IMR-90 (cell line): ENCODE results near the gene RUNX2. TPM values are rescaled to one million over a fixed set of nuclear protein-coding genes. Genes with fewer than 3 reads are reported as not detected.
A peak's percentile ranks its signal among the peaks of the same experiment; 100 is the strongest.

Experiments used
- ATAC-seq: fragments of 200-7000 bp; cut with Tn5 transposase; 2 replicates; pipeline ENCODE4 v1.9.1; 2020; ENCODE audit warnings: low read depth, mild to moderate bottlenecking, moderate library complexity
- BruUV-seq: library from RNA; stranded (reverse); fragments of 400-500 nt; replicated peaks from 2 replicates; lab custom pipeline; 2021; lab: Mats Ljungman, UMichigan
- CTCF ChIA-PET: fragments of 300-600 bp; formaldehyde crosslinking; extraction: SDS; loops from one replicate; lab custom pipeline; 2021; ENCODE audit warnings: antibody characterized with exemption; lab: Yijun Ruan, JAX
- POLR2A ChIA-PET: fragments of 300-600 bp; sonication (Branson Sonifier 250); formaldehyde crosslinking; loops from one replicate; lab custom pipeline; 2022; ENCODE audit warnings: antibody characterized with exemption; ENCODE audit not compliant: unreplicated experiment; lab: Charles Lee
- DNase-seq: peaks from one replicate; pipeline ENCODE4 v3.0.0; 2013
- H2AFZ ChIP-seq: replicated peaks from 2 replicates; pipeline ENCODE3; 2013; ENCODE audit warnings: low read length, mild to moderate bottlenecking; ENCODE audit not compliant: poor library complexity
- H2AK5ac ChIP-seq: 2 replicates; pipeline ENCODE4 v1.6.1; 2013; ENCODE audit warnings: low read depth, low read length, inconsistent platforms
- H2AK9ac ChIP-seq: replicated peaks from 2 replicates; pipeline ENCODE3; 2013; ENCODE audit warnings: mild to moderate bottlenecking, low read depth, low read length, moderate library complexity; ENCODE audit not compliant: poor library complexity
- H2BK120ac ChIP-seq: 2 replicates; pipeline ENCODE4 v1.6.1; 2013; ENCODE audit warnings: low read depth, low read length, inconsistent platforms
- H2BK15ac ChIP-seq: 3 replicates; pipeline ENCODE4 v1.6.1; 2013; ENCODE audit warnings: low read depth, low read length, inconsistent platforms
- H2BK20ac ChIP-seq: 2 replicates; pipeline ENCODE4 v1.6.1; 2013; ENCODE audit warnings: low read depth, mild to moderate bottlenecking, inconsistent platforms, low read length, moderate library complexity
- H2BK5ac ChIP-seq: 2 replicates; pipeline ENCODE4 v1.6.1; 2013; ENCODE audit warnings: mild to moderate bottlenecking, low read depth, low read length, inconsistent platforms; ENCODE audit not compliant: poor library complexity, severe bottlenecking
- H3K14ac ChIP-seq: replicated peaks from 2 replicates; pipeline ENCODE4 v1.6.1; 2013; ENCODE audit warnings: low read depth, low read length, inconsistent platforms
- H3K18ac ChIP-seq: 2 replicates; pipeline ENCODE4 v1.6.1; 2013; ENCODE audit warnings: low read depth, low read length, control low read depth
- H3K23ac ChIP-seq: 2 replicates; pipeline ENCODE4 v1.6.1; 2013; ENCODE audit warnings: low read depth, low read length, inconsistent platforms
- H3K27ac ChIP-seq: 2 replicates; pipeline ENCODE4 v1.5.1; 2013; ENCODE audit warnings: mild to moderate bottlenecking, control low read depth, low read length; ENCODE audit not compliant: insufficient read depth
- H3K27me3 ChIP-seq: 2 replicates; pipeline ENCODE4 v1.6.1; 2013; ENCODE audit warnings: low read length; ENCODE audit not compliant: control insufficient read depth, insufficient read depth
- H3K36me3 ChIP-seq: 2 replicates; pipeline ENCODE4 v1.6.1; 2013; ENCODE audit warnings: low read length, mixed read lengths; ENCODE audit not compliant: control insufficient read depth, insufficient read depth
- H3K4ac ChIP-seq: 2 replicates; pipeline ENCODE4 v1.6.1; 2013; ENCODE audit warnings: low read depth, low read length, inconsistent platforms
- H3K4me1 ChIP-seq: 2 replicates; pipeline ENCODE4 v1.6.1; 2013; ENCODE audit warnings: low read length, mixed read lengths; ENCODE audit not compliant: control insufficient read depth, insufficient read depth
- H3K4me2 ChIP-seq: 2 replicates; pipeline ENCODE4 v1.6.1; 2013; ENCODE audit warnings: low read depth, mild to moderate bottlenecking, control low read depth, low read length, moderate library complexity
- H3K4me3 ChIP-seq: 2 replicates; pipeline ENCODE4 v1.5.1; 2013; ENCODE audit warnings: low read depth, mild to moderate bottlenecking, control low read depth, low read length, moderate library complexity; ENCODE audit not compliant: insufficient read depth
- H3K56ac ChIP-seq: 2 replicates; pipeline ENCODE4 v1.6.1; 2013; ENCODE audit warnings: low read length, inconsistent platforms; ENCODE audit not compliant: insufficient read depth; ENCODE audit errors: extremely low read depth
- H3K79me1 ChIP-seq, 2 experiments: 2 replicates each; pipeline ENCODE4 v1.6.1; 2013; ENCODE audit warnings: low read length in 2 of 2, inconsistent platforms in 1 of 2, low read depth in 1 of 2
- H3K9ac ChIP-seq: 2 replicates; pipeline ENCODE4 v1.6.1; 2013; ENCODE audit warnings: low read depth, low read length, control low read depth
- H3K9me1 ChIP-seq: 2 replicates; pipeline ENCODE4 v1.6.1; 2013; ENCODE audit warnings: low read length, inconsistent platforms; ENCODE audit not compliant: insufficient read depth
- H3K9me3 ChIP-seq: 2 replicates; pipeline ENCODE4 v1.6.1; 2013; ENCODE audit warnings: low read length; ENCODE audit not compliant: control insufficient read depth, insufficient read depth
- H4K20me1 ChIP-seq: 2 replicates; pipeline ENCODE4 v1.6.1; 2013; ENCODE audit warnings: low read length, inconsistent platforms; ENCODE audit not compliant: insufficient read depth
- H4K5ac ChIP-seq: 2 replicates; pipeline ENCODE4 v1.6.1; 2013; ENCODE audit warnings: mild to moderate bottlenecking, low read depth, low read length, control low read depth
- H4K8ac ChIP-seq, 2 experiments: 2 replicates each; pipeline ENCODE4 v1.6.1; 2013; ENCODE audit warnings: low read depth in 2 of 2, low read length in 2 of 2, control low read depth in 1 of 2, inconsistent platforms in 1 of 2
- H4K91ac ChIP-seq: 2 replicates; pipeline ENCODE4 v1.6.1; 2013; ENCODE audit warnings: low read depth, low read length, inconsistent platforms; ENCODE audit not compliant: insufficient read depth
- CEBPB ChIP-seq: IDR thresholded peaks from 2 replicates; pipeline ENCODE4 v1.6.1; 2012; ENCODE audit warnings: low read depth, low read length, improper control_type of control experiment
- MAFK ChIP-seq: IDR thresholded peaks from 2 replicates; pipeline ENCODE4 v1.6.1; 2012; ENCODE audit warnings: low read depth, low read length, improper control_type of control experiment
- WGBS, 2 experiments: methylation state at CpG; one replicate each; pipeline versions ENCODE4 v1.1.5 to v1.1.7; 2013; ENCODE audit warnings: missing lambda C conversion rate in 2 of 2; ENCODE audit not compliant: insufficient read length in 1 of 2; ENCODE audit errors: extremely low coverage in 2 of 2; 5-methylcytosine and 5-hydroxymethylcytosine counted together
- dilution Hi-C: fragments of 300-500 bp; cut with HindIII; formaldehyde crosslinking; loops from one replicate; pipeline ENCODE4 v1.14.3; 2018; ENCODE audit warnings: low sequenced_read_pairs; ENCODE audit not compliant: unreplicated experiment
- in situ Hi-C: fragments of 300-500 bp; cut with MboI; formaldehyde crosslinking; loops from 3 replicates; pipeline ENCODE4 v1.14.3; 2019; ENCODE audit warnings: low sequenced_read_pairs, inconsistent platforms, mixed read lengths
- intact Hi-C: fragments of 100-400 bp; cut with micrococcal nuclease; formaldehyde crosslinking; loops from 2 replicates; pipeline ENCODE4 v1.10.0; 2022
- polyA plus RNA-seq, 3 experiments: library from polyadenylated mRNA; depleted of rRNA; stranded (reverse); fragments of >200 nt; gene quantifications; 2 replicates each; pipeline ENCODE4 v1.2.3, GENCODE V29; 2012; ENCODE audit warnings: low replicate concordance in 1 of 3
- total RNA-seq: library from RNA; depleted of rRNA; stranded (reverse); fragments of >200 nt; gene quantifications from 2 replicates; pipeline ENCODE4 v1.2.3, GENCODE V29; 2012

RUNX2 gene
- total and polyA plus RNA-seq, 2 of the 4 experiments (the other 2 are of a cell fraction): 2.3 to 4.7 TPM

DNA sequence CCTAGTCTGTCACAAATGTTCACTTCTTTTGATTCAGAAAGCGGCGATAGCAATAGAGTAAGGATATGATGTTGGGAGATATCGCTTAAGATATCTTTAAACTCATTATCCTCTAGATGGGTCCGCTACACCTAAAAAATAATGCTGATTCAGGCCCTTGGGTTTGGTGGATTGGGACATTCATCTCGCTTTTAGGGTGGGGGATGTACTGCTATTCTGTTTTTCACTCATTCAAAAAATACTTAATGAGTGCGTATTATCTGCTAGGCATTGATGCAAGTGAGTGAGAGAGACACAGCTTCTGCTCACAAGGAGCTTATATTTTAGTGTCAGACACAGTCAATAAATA, 167.9 kb downstream of the RUNX2 start:
- peaks cover 0 to 38% of the 10 kb centered on the region in 2 experiments; a peak in 3 of 4 replicates for H3K79me1 ChIP-seq

More for the DNA sequence above, 167.9 kb downstream of the RUNX2 start:
- TF ChIP-seq MAFK (peak; percentile 57), CEBPB (no peak)
- Histone ChIP-seq H3K18ac (no peak overlapping the region), H3K23ac (no peak overlapping the region), H3K4me2 (no peak overlapping the region), H2BK5ac (no peak overlapping the region), H2AK5ac (no peak overlapping the region), H2BK20ac (no peak overlapping the region), H3K36me3 (peaks cover 3% of the 10 kb centered on the region; the same call in 1 of the 2 replicates), H2BK120ac (no peak overlapping the region), H3K27me3 (no peaks in the 10 kb centered on the region), H2AFZ (no peak overlapping the region), H2AK9ac (no peak overlapping the region), H3K9me1 (peaks cover 13% of the 10 kb centered on the region), H3K14ac (no peak overlapping the region), H3K4me1 (peaks cover 8% of the 10 kb centered on the region), H3K27ac (no peak overlapping the region), H2BK15ac (no peak overlapping the region), H4K8ac (no peak overlapping the region), H4K91ac (no peak overlapping the region), H3K9ac (no peak overlapping the region), H3K9me3 (no peaks in the 10 kb centered on the region), H3K56ac (no peak overlapping the region), H4K20me1 (no peaks in the 10 kb centered on the region), H3K4me3 (no peak overlapping the region), H4K5ac (no peak overlapping the region), H3K4ac (no peak overlapping the region)
- no peak for ATAC-seq
- no CpG with 5 or more reads among the region's 6 CpGs for WGBS, 2 experiments
- CTCF ChIA-PET: interaction anchor here (0.6 kb wide), 1 partner anchor 10 kb away, joined by 3 read pairs; no protein-coding TSS in a partner anchor
- POLR2A ChIA-PET: no interaction called here
- no peak for DNase-seq
- no TSS peak for BruUV-seq
- in situ Hi-C loops (no loop called here), intact Hi-C loops (no loop called here), dilution Hi-C loops (no loop called here)
